ENCODE results near the gene RANBP1. TPM values are rescaled to one million over a fixed set of nuclear protein-coding genes. Genes with fewer than 3 reads are reported as not detected.

Gene RANBP1
- total and polyA plus RNA-seq, 2 of the 8 experiments (the other 6 are each of a cell fraction or from before 2014, with no cell fraction given), result 343 to 484 TPM

- H2BK15ac ChIP-seq (ENCODE audit: low read length), result peak overlapping the region; percentile 61; the same call in 1 of the 2 replicates
- ChIA-PET POLR2A (ENCODE audit: partially characterized antibody) (no interaction called here), CTCF (ENCODE audit: partially characterized antibody) (interaction anchor here (0.8 to 2.8 kb wide), 17 partner anchors 13 to 158 kb away, joined by 3 to 17 read pairs (median 4); no protein-coding TSS in a partner anchor)
- no peaks in the 10 kb centered on the region for H3K79me1 ChIP-seq (ENCODE audit: low read depth, low read length)
- H2BK120ac ChIP-seq (replicated peaks; ENCODE audit: low read depth, low read length), result no peak overlapping the region
- H3K9ac ChIP-seq (replicated peaks in 1 of 4; ENCODE audit: extremely low read depth in 1 of 4, low read depth in 3 of 4, low read length in 3 of 4), result no peak overlapping the region
- no peak overlapping the region for H3K23ac ChIP-seq (ENCODE audit: insufficient read length)
- H3K4ac ChIP-seq (replicated peaks; ENCODE audit: insufficient read length, low read depth, low read length), result no peak overlapping the region
- no peak overlapping the region; the same call in 1 of the 2 replicates for H4K8ac ChIP-seq (ENCODE audit: extremely low read depth, insufficient read depth, low read length)
- peak; percentile 32 for FAIRE-seq
- H3K27me3 ChIP-seq (replicated peaks in 1 of 4; ENCODE audit: control insufficient read depth in 3 of 4, extremely low read depth in 1 of 4, insufficient read depth in 3 of 4, low read length in 3 of 4), result no peaks in the 10 kb centered on the region
- H3K27ac ChIP-seq (ENCODE audit: low read depth, low read length), result no peak overlapping the region
- no peak overlapping the region for H2BK20ac ChIP-seq (ENCODE audit: low read length)
- H2BK5ac ChIP-seq (ENCODE audit: low read depth, low read length), result no peak overlapping the region
- no peak overlapping the region for H3K4me3 ChIP-seq (ENCODE audit: extremely low read depth in 1 of 4, insufficient read depth in 2 of 4, low read depth in 3 of 4, low read length in 4 of 4)
- H3K56ac ChIP-seq (replicated peaks; ENCODE audit: insufficient read length, low read depth, low read length), result no peak overlapping the region
- no peaks in the 10 kb centered on the region for H3K79me2 ChIP-seq (ENCODE audit: control insufficient read depth in 1 of 2, insufficient read depth in 2 of 2, low read length in 2 of 2)
- H2BK12ac ChIP-seq (ENCODE audit: low read depth, low read length), result no peak overlapping the region
- H3K23me2 ChIP-seq (ENCODE audit: low read depth, low read length), result peaks cover 13% of the 10 kb centered on the region; the same call in 1 of the 2 replicates
- DNase-seq (ENCODE audit: low read depth in 1 of 2, low spot score in 2 of 2), result peak in 1 of 2 experiments; percentile 76
- no peak overlapping the region for H3K14ac ChIP-seq (ENCODE audit: insufficient read length)
- H3K9me3 ChIP-seq (ENCODE audit: insufficient read depth in 2 of 2, low read depth in 1 of 2, low read length in 1 of 2), result no peaks in the 10 kb centered on the region
- H2AK5ac ChIP-seq (ENCODE audit: low read depth, low read length), result no peak overlapping the region
- peaks cover 0 to 1% of the 10 kb centered on the region in 2 experiments for H4K20me1 ChIP-seq (replicated peaks in 1 of 2; ENCODE audit: control insufficient read depth in 1 of 2, insufficient read depth in 2 of 2, low read length in 2 of 2)
- H3K4me1 ChIP-seq (replicated peaks in 1 of 4; ENCODE audit: control insufficient read depth in 3 of 4, insufficient read depth in 4 of 4, low read length in 3 of 4), result peaks cover 0 to 7% (median 4%) of the 10 kb centered on the region in 4 experiments; a peak in 4 of 7 replicates
- TF ChIP-seq CREB1 (IDR thresholded peaks at IDR 0.05) (no peak), SIN3A (conservative IDR thresholded peaks at IDR 0.05 in 1 of 2, IDR thresholded peaks at IDR 0.05 in 1 of 2; ENCODE audit: low read depth in 1 of 2, low read length in 2 of 2) (0 out of 4 replicates have a peak, but pooled peaks of 1 of the 2 experiments have one; percentile 27), RAD21 (IDR thresholded peaks at IDR 0.05 in 1 of 2, conservative IDR thresholded peaks at IDR 0.05 in 1 of 2; ENCODE audit: low read depth in 2 of 2, low read length in 2 of 2) (peak in 1 of 2 experiments; percentile 14; a peak in 1 of 4 replicates)
- peak overlapping the region; percentile 13; the same call in 1 of the 2 replicates for H3K18ac ChIP-seq (ENCODE audit: extremely low read depth, low read length)
- peak overlapping the region in 1 of 2 experiments; percentile 33; a peak in 1 of 4 replicates for H3K4me2 ChIP-seq (ENCODE audit: insufficient read depth in 1 of 2, low read depth in 2 of 2, low read length in 2 of 2)
- WGBS, 2 experiments (ENCODE audit: extremely low coverage in 1 of 2, insufficient coverage in 1 of 2, insufficient read length in 1 of 2, insufficient replicate concordance in 2 of 2, low coverage in 1 of 2, low lambda C conversion rate in 2 of 2, missing lambda C conversion rate in 1 of 2), result 42% methylated on average over 8 of the region's 9 CpGs; no CpG with 5 or more reads in 1 of the 2 experiments
- no peak overlapping the region for H4K5ac ChIP-seq (ENCODE audit: insufficient read length, low read depth, low read length)
- H4K91ac ChIP-seq (replicated peaks; ENCODE audit: insufficient read length, low read length), result no peak overlapping the region
- no peak overlapping the region for H2AFZ ChIP-seq (ENCODE audit: low read length)
- H3K36me3 ChIP-seq (ENCODE audit: control insufficient read depth in 2 of 4, insufficient read depth in 4 of 4, low read length in 3 of 4), result no peaks in the 10 kb centered on the region
These were observed 43.2 kb downstream of the RANBP1 start for GRCh38 chr22:20159076-20159475.

All from H1 (cell line).